Stomach (tissue), 4 donors: ENCODE data around the gene EDEM2.

ENCODE experiments used
- EP300 ChIP-seq: sonication (generic); formaldehyde crosslinking; IDR thresholded peaks from one replicate; pipeline ENCODE4 v1.6.1; 2017; ENCODE audit warnings: antibody characterized with exemption
- POLR2AphosphoS5 ChIP-seq, 3 donors: sonication (generic); formaldehyde crosslinking; IDR thresholded peaks; one replicate each; pipeline ENCODE4 v1.6.1; 2016; ENCODE audit warnings: antibody characterized with exemption in 3 of 3

- TF ChIP-seq POLR2AphosphoS5 (IDR thresholded peaks at IDR 0.05) (no peak), EP300 (no peak)
Observed at GRCh38 chr20:35104685-35105295, 42.3 kb downstream of the EDEM2 start.
